Astrocyte of the spinal cord (primary cell): ENCODE data around the gene ACVR1.

Source experiments
- DNase-seq: peaks from one replicate; pipeline ENCODE4 v3.0.0; 2011; ENCODE audit warnings: low read depth, low spot score
- H3K4me3 ChIP-seq: 2 replicates; pipeline ENCODE4 v1.5.1; 2011; ENCODE audit warnings: low read depth, mild to moderate bottlenecking, low read length, moderate library complexity
- in situ Hi-C: cut with HindIII; loops from 2 replicates; pipeline ENCODE4 v1.10.0; 2017; ENCODE audit warnings: low sequenced_read_pairs
- TF ChIP-seq, protein P1 (sequence below): IDR thresholded peaks from 2 replicates; pipeline ENCODE4 v1.5.1; 2012; ENCODE audit warnings: low read depth, mild to moderate bottlenecking, low read length, inconsistent platforms

Gene ACVR1

GRCh38 chr2:157919181-157919580 is 43.1 kb upstream of the ACVR1 start:
- H3K4me3 ChIP-seq, result no peak overlapping the region
- TF ChIP-seq, protein P1, sequence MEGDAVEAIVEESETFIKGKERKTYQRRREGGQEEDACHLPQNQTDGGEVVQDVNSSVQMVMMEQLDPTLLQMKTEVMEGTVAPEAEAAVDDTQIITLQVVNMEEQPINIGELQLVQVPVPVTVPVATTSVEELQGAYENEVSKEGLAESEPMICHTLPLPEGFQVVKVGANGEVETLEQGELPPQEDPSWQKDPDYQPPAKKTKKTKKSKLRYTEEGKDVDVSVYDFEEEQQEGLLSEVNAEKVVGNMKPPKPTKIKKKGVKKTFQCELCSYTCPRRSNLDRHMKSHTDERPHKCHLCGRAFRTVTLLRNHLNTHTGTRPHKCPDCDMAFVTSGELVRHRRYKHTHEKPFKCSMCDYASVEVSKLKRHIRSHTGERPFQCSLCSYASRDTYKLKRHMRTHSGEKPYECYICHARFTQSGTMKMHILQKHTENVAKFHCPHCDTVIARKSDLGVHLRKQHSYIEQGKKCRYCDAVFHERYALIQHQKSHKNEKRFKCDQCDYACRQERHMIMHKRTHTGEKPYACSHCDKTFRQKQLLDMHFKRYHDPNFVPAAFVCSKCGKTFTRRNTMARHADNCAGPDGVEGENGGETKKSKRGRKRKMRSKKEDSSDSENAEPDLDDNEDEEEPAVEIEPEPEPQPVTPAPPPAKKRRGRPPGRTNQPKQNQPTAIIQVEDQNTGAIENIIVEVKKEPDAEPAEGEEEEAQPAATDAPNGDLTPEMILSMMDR, result no peak
- in situ Hi-C loops, result no loop called here
- no peak for DNase-seq

- DNase-seq, result no peak
- in situ Hi-C loops, result no loop called here
- TF ChIP-seq, protein P1, result no peak
- H3K4me3 ChIP-seq, result no peak overlapping the region
Observed at GRCh38 chr2:157918319-157918718, 42.2 kb upstream of the ACVR1 start.

DNA sequence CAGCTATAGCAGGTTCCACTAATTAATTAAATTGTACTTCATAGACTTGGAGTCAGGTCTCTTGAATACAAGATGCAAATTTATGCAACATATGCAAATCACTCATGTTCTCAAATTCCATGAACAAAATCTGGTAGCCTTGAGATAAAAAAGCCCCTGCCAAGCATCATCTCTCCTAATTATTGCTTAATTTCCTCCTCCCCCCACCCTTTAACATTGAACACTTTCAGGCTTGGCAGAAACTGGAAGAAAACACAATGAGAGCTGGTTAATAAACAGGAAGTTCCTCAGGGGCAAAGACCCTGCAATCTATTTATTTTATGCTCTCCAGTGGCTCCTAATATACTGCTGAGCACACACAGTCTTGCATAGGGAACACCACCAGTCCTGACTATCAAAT is 35.6 kb upstream of the ACVR1 start:
- in situ Hi-C loops, result no loop called here
- no peak for DNase-seq
- no peak overlapping the region for H3K4me3 ChIP-seq
- TF ChIP-seq, protein P1, result no peak

GRCh38 chr2:157911246-157911645 is 35.1 kb upstream of the ACVR1 start:
- no peak for DNase-seq
- in situ Hi-C loops, result no loop called here
- no peak overlapping the region for H3K4me3 ChIP-seq
- TF ChIP-seq, protein P1, result no peak

- no peak for DNase-seq
- TF ChIP-seq, protein P1, result no peak
- no peak overlapping the region for H3K4me3 ChIP-seq
- in situ Hi-C loops, result no loop called here
Observed at GRCh38 chr2:157905092-157905491, 29.0 kb upstream of the ACVR1 start.

DNA sequence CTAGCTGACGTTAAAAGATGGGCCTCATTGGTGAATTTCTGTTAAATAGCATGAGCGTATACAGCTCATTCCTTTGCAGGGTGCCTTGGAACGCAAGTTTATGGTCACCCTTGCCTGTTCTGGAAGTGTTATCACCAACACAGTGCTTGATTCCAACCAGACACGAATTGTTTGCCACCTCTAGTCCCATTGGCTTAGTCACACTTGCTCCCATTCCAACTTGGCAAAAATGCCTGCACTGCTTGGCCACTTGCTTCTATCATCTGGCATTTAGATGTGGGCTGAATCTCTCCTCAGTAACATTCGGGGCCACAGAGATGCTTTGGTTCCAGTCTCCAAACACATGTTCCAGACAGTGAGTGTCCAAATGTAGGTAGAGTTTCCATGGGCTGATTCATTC is 27.5 kb upstream of the ACVR1 start:
- DNase-seq, result no peak
- in situ Hi-C loops, result no loop called here
- H3K4me3 ChIP-seq, result no peak overlapping the region
- TF ChIP-seq, protein P1, result no peak

- TF ChIP-seq, protein P1, result no peak
- in situ Hi-C loops, result no loop called here
Observed at GRCh38 chr2:157903151-157903550, 27.0 kb upstream of the ACVR1 start.

More at GRCh38 chr2:157903151-157903550, 27.0 kb upstream of the ACVR1 start:
- DNase-seq, result no peak
- H3K4me3 ChIP-seq, result no peak overlapping the region
